Islet precursor cell (in vitro differentiated cells): ENCODE results near the gene HADHA.
A peak's percentile ranks its signal among the peaks of the same experiment; 100 is the strongest.

Experiments used
- DNase-seq: peaks from one replicate; pipeline ENCODE4 v3.0.0-alpha.2; 2018

Gene HADHA

GRCh38 chr2:26191316-26192159, 52.9 kb downstream of the HADHA start:
- peak; percentile 44 for DNase-seq

GRCh38 chr2:26190369-26190768, 54.1 kb downstream of the HADHA start:
- no peak for DNase-seq

DNA sequence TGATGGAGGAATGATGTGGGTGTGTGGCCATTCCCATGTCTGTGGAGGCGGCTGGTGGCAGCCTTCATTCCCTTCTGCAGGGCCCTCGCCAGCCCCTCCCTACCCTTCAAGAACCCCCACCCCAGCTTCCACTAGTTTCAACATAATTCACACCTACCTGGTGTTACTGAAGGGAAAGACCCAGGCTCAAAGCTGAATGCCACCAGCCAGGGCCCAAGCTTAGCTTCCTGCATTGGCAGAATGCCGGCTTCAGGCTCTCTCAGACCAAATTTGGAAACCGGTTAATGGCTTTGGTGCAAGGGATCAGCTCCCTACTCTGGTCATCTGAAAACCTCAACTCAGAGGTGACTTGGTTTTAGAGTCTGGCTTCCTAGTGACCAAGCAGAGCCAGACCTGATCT, 54.7 kb downstream of the HADHA start:
- no peak for DNase-seq

DNA sequence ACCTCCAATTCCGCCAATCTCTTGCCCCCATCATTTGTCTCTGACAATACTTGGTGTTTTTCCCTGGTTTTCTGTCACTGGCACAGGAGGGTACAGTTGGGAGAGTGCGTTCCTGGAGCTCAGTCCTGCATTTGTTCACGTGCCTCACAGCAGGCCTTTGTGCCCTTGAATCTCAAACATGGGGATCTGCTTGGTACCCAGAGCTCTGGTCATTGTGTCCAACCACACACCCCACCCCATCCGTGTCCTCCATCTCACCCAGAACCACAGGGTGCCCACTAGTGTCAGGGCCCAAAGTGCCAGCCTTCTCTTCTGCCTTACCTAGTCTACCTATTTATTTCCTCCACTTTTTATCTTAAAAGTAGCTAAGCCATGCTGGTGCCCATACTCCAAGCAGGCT, 55.3 kb downstream of the HADHA start:
- DNase-seq, result no peak

DNA sequence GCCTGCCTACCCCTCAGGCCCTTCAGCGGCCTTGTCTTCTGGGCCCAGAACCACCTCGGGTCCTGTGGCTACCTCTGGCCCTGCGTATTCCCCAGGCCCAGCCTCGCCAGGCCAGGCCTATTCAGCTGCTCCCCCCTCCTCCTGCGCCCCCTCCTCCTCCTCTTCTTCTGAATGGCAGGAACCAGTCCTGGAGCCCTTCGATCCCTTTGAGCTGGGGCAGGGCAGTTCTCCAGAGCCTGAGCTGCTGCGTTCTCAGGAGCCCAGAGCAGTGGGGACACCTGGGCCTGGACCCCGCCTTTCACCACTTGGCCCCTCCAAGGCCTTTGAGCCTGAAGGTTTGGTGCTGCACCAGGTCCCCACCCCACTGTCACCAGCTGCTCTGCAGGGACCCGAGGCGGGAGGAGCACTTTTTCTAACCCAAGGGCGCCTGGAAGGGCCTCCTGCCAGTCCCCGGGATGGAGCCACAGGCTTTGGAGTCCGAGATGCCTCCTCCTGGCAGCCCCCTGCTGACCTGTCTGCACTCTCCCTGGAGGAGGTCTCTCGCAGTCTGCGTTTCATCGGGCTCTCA, 56.8 kb downstream of the HADHA start:
- DNase-seq, result no peak

- no peak for DNase-seq
Measured at GRCh38 chr2:26187114-26187513, 57.3 kb downstream of the HADHA start.

- DNase-seq, result no peak
Measured at GRCh38 chr2:26185954-26186770, 58.3 kb downstream of the HADHA start.

GRCh38 chr2:26185304-26185928, 59.0 kb downstream of the HADHA start:
- DNase-seq, result no peak

DNA sequence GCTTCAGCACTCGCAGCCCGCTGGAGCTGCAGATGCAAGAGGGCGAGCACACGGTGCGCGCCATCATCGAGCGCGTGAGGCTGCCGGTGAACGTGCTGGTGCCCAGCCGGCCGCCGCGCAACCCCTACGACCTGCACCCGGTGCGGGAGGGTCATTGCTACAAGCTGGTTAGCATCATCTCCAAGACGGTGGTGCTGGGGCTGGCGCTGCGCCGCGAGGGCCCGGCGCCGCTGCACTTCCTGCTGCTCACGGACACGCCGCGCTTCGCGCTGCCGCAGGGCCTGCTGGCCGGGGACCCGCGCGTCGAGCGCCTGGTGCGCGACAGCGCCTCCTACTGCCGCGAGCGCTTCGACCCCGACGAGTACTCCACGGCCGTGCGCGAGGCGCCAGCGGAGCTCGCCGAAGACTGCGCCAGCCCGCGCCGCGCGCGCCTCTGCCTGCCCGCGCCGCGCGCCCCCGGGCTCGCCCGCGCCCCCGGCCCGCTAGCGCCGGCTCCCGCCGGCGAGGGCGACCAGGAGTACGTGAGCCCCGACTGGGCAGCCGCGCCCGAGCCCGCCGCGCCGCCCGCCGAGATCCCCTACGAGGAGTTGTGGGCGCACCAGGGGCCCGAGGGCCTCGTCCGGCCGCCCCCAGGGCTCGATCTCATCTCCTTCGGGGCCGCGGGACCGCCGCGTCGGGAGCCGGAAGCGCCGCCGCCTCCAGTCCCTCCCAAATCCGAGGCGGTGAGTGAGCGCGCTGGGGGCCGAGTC, 59.7 kb downstream of the HADHA start:
- peak; percentile 90 for DNase-seq

GRCh38 chr2:26184121-26184520, 60.3 kb downstream of the HADHA start:
- DNase-seq, result no peak

- DNase-seq, result no peak
Measured at GRCh38 chr2:26182887-26183630, 61.4 kb downstream of the HADHA start.

DNA sequence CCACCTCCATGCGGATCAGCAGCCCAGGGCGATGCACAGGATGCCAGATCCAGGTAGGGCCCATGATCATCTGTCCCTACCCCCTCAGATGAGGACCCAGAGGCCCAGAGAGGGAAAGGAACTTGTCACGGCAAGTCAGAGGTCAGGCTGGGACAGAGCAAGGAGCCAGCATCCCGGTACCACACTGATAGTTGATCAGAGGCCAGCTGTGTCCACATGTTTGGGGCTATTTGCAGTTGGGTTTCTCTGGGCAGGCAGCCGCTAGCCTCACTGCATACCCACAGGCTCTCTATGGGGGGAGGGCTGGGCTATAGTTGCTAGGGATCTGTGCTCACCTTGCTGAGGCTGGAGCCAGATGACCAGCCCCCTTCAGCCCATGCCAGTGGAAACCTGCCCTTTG, 62.0 kb downstream of the HADHA start:
- DNase-seq, result no peak

DNA sequence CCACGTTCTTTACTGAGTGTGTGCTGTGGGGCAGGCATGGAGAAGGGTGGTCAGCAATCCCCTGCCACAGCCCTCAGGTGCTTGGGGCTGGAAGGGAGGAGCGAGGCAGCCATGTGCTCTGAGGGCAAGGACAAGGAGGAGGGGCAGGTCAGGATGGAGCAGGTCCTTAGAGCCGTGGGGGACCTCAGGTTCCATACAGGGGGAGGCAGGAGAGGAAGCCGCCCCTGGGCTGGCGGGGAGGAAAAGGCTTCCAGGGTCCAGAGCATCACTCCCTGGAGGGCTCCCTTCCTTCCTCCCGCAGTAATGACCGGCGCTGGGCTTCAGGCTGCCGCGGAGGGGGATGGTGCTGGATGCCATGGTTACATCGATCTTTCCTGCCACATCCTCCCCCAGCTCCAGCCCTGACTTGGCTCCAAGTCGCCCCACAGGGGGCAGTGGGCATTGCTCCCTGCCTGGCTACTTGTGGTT, 65.0 kb downstream of the HADHA start:
- DNase-seq, result no peak

GRCh38 chr2:26178746-26179436, 65.5 kb downstream of the HADHA start:
- DNase-seq, result peak; percentile 84

DNA sequence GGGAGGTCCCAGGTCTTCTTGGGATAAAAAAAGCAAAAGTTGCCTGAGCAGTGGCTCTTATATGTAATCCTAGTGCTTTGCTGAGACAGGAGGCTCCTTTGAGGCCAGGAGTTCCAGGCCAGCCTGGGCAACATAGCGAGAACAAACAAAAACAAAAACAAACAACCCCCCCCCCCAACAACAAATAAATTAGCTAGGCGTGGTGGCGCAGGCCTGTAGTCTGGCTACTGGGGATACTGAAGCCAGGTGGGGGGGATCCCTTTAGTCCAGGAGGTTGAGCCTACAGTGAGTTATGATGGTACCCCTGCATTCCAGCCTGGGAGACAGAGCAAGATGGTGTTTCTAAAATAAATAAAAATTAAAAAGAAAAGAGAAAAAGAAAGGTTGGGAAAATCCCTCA, 66.2 kb downstream of the HADHA start:
- no peak for DNase-seq

- no peak for DNase-seq
Measured at GRCh38 chr2:26177122-26177521, 67.3 kb downstream of the HADHA start.

- DNase-seq, result no peak
Measured at GRCh38 chr2:26176279-26176615, 68.2 kb downstream of the HADHA start.

GRCh38 chr2:26175466-26176278, 68.8 kb downstream of the HADHA start:
- DNase-seq, result no peak

DNA sequence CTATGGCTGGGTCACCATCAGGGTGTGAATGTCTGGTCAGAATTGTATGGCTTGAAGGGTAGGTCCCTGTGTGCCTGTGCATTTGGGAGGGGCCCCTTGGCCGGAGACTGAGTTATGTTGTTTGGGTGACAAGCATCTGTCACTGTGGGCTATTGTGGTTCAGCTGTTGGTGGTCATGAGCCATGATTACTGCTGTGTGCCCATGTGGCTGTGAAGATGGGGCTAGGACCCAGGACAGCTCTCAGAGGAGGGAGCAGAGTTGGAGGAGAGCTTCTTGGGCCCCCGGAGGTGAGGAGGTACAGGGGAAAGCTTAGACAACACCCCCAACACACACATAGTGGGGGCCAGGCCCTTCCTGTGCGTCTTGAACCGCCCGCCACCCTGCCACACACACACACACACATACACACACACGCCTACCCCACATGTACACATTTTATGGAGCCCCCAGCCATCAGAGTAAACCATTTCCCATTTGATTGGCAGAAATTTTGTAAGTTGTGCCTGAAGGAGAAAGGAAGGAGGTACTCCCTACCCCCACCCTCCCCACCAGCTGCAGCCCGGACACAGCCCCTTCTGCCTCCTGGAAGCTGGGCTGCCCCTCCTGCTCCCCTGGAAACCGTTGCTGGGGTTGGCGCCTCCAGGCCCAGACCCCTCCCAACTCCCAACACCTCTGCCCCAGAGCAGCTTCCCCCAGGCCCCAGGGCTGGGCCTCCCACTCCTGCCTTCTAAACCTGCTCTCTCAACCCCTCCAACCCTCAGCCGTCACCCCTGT, 69.6 kb downstream of the HADHA start:
- DNase-seq, result no peak
